ENCODE measurements around the gene GBE1.

DNA sequence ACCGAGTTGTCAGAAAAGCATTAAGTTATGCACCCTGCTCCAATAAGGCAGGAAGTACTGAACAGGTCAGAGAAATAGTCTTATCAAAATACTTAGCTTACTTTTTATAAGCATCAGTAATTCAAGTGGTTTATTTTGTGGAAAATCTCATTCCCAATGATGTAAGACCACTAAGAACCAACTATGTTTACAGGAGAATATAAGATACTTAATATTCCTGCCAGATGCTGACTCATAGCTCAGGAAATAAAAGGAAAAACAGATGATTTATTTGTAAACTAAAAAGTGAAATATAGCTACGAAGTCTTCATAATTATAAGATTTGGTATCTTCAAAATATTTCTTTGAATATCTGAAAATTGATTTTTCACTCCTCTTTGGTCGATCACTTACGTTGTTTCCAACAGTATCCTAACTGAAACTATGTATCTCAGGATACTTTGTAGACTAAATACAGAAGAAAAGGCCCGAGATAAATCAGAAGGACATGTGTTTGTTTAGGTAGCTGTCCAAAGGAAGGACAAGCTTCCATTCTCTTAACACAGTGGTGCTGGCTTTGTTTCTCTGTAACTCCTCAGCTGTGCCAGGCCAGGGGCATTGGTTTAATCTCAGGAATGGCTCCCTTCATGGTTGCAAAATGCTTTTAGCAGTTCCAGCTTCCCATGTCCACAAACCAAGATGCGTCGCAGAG is 295.8 kb downstream of the GBE1 start:
- TF ChIP-seq, protein P1, sequence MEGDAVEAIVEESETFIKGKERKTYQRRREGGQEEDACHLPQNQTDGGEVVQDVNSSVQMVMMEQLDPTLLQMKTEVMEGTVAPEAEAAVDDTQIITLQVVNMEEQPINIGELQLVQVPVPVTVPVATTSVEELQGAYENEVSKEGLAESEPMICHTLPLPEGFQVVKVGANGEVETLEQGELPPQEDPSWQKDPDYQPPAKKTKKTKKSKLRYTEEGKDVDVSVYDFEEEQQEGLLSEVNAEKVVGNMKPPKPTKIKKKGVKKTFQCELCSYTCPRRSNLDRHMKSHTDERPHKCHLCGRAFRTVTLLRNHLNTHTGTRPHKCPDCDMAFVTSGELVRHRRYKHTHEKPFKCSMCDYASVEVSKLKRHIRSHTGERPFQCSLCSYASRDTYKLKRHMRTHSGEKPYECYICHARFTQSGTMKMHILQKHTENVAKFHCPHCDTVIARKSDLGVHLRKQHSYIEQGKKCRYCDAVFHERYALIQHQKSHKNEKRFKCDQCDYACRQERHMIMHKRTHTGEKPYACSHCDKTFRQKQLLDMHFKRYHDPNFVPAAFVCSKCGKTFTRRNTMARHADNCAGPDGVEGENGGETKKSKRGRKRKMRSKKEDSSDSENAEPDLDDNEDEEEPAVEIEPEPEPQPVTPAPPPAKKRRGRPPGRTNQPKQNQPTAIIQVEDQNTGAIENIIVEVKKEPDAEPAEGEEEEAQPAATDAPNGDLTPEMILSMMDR (IDR thresholded peaks at IDR 0.05): no peak
- TF ChIP-seq POLR2A (IDR thresholded peaks at IDR 0.05): no peak

Measured in adrenal gland (tissue), 5 donors.